SK-N-SH (cell line): ENCODE data around the gene RBBP4. TPM values are rescaled to one million over a fixed set of nuclear protein-coding genes. Genes with fewer than 3 reads are reported as not detected.

Experiments used
- CTCF ChIA-PET: fragments of 300-600, 350-600 bp; formaldehyde crosslinking; extraction: SDS; loops from one replicate; lab custom pipeline; 2021; lab: Yijun Ruan, JAX
- POLR2A ChIA-PET: fragments of 350-600 bp; sonication (Branson Sonifier 250); formaldehyde crosslinking; extraction: SDS; loops from one replicate; lab custom pipeline; 2020; ENCODE audit warnings: antibody characterized with exemption, inconsistent platforms; lab: Yijun Ruan, JAX
- DNase-seq: peaks from one replicate; pipeline ENCODE4 v3.0.0; 2012
- H2AFZ ChIP-seq: fragments of 200-600 bp; sonication (generic); 2 replicates; pipeline ENCODE4 v1.8.1; 2016; ENCODE audit warnings: antibody characterized with exemption, mild to moderate bottlenecking, low read depth
- H3F3A ChIP-seq: fragments of 200-600 bp; sonication (generic); replicated peaks from 2 replicates; pipeline ENCODE3; 2016; ENCODE audit warnings: antibody characterized with exemption, mild to moderate bottlenecking; ENCODE audit not compliant: insufficient read depth
- H3K27ac ChIP-seq, 2 experiments: fragments of 200-500 bp in 1 of 2; fragments of 200-600 bp in 1 of 2; sonication (Bioruptor generic) in 1 of 2; sonication (generic), shearing (Covaris generic) in 1 of 2; 2 replicates each; pipeline versions ENCODE4 v1.5.1 to v1.6.1; 2014 to 2016; ENCODE audit warnings: low read depth in 2 of 2, inconsistent platforms in 1 of 2, low read length in 1 of 2, mild to moderate bottlenecking in 1 of 2, mixed read lengths in 1 of 2
- H3K27me3 ChIP-seq: fragments of 200-600 bp; sonication (generic), shearing (Covaris generic); 2 replicates; pipeline ENCODE4 v1.6.1; 2016; ENCODE audit warnings: mixed run types; ENCODE audit not compliant: insufficient read depth
- H3K36me3 ChIP-seq, 2 experiments: fragments of 200-500 bp in 1 of 2; fragments of 200-600 bp in 1 of 2; sonication (Bioruptor generic) in 1 of 2; sonication (generic) in 1 of 2; replicated peaks in 1 of 2; 2 replicates each; pipeline versions ENCODE3 to v1.5.1; 2014 to 2016; ENCODE audit warnings: low read length in 1 of 2, mild to moderate bottlenecking in 1 of 2; ENCODE audit not compliant: insufficient read depth in 2 of 2, control insufficient read depth in 1 of 2
- H3K4me1 ChIP-seq, 2 experiments: fragments of 200-500 bp in 1 of 2; fragments of 200-600 bp in 1 of 2; sonication (Bioruptor generic) in 1 of 2; sonication (generic), shearing (Covaris generic) in 1 of 2; 2 replicates each; pipeline versions ENCODE4 v1.5.1 to v1.6.1; 2014 to 2016; ENCODE audit warnings: low read depth in 1 of 2, low read length in 1 of 2, mixed run types in 1 of 2; ENCODE audit not compliant: insufficient read depth in 2 of 2, control insufficient read depth in 1 of 2
- H3K4me2 ChIP-seq: fragments of 200-600 bp; sonication (generic), shearing (Covaris generic); 2 replicates; pipeline ENCODE4 v1.6.1; 2017; ENCODE audit warnings: mixed run types
- H3K4me3 ChIP-seq, 2 experiments: fragments of 200-500 bp in 1 of 2; fragments of 200-600 bp in 1 of 2; sonication (Bioruptor generic) in 1 of 2; sonication (generic), shearing (Covaris generic) in 1 of 2; 2 replicates each; pipeline versions ENCODE4 v1.5.1 to v1.8.1; 2014 to 2016; ENCODE audit warnings: low read depth in 2 of 2, inconsistent platforms in 1 of 2, low read length in 1 of 2, mild to moderate bottlenecking in 1 of 2, mixed read lengths in 1 of 2, moderate library complexity in 1 of 2
- H3K79me2 ChIP-seq: fragments of 200-600 bp; sonication (generic); 2 replicates; pipeline ENCODE4 v1.8.1; 2017; ENCODE audit warnings: mild to moderate bottlenecking; ENCODE audit not compliant: insufficient read depth
- H3K9ac ChIP-seq: fragments of 200-600 bp; sonication (generic); 2 replicates; pipeline ENCODE4 v1.6.1; 2017; ENCODE audit warnings: mixed run types
- H3K9me2 ChIP-seq: fragments of 200-600 bp; sonication (generic); 2 replicates; pipeline ENCODE4 v1.6.1; 2017; ENCODE audit warnings: mixed run types
- H3K9me3 ChIP-seq: fragments of 200-600 bp; sonication (generic); 2 replicates; pipeline ENCODE4 v1.6.1; 2017; ENCODE audit warnings: mixed run types, mild to moderate bottlenecking, moderate library complexity
- H4K20me1 ChIP-seq: fragments of 200-600 bp; sonication (generic); 2 replicates; pipeline ENCODE4 v1.6.1; 2017; ENCODE audit warnings: mild to moderate bottlenecking, mixed run types; ENCODE audit not compliant: insufficient read depth
- CTCF ChIP-seq: fragments of 200-600 bp; sonication (generic); IDR thresholded peaks from 2 replicates; pipeline ENCODE4 v1.6.1; 2017; ENCODE audit warnings: antibody characterized with exemption, mild to moderate bottlenecking, moderate library complexity
- ELF1 ChIP-seq: IDR thresholded peaks from 2 replicates; pipeline ENCODE4 v1.4.0; 2012
- EZH2phosphoT487 ChIP-seq: fragments of 200-600 bp; sonication (generic); IDR thresholded peaks from 2 replicates; pipeline ENCODE4 v1.6.1; 2017; ENCODE audit warnings: low read depth, mixed run types, mild to moderate bottlenecking, antibody characterized with exemption, moderate library complexity, borderline replicate concordance
- FOSL2 ChIP-seq: IDR thresholded peaks from 2 replicates; pipeline ENCODE4 v1.4.0; 2012; ENCODE audit warnings: low read depth, mild to moderate bottlenecking, moderate library complexity, borderline replicate concordance
- FOXJ3 ChIP-seq: sonication (generic); formaldehyde crosslinking; IDR thresholded peaks from 2 replicates; pipeline ENCODE4 v1.5.1; 2020; ENCODE audit warnings: mild to moderate bottlenecking, missing genetic modification reagents
- FOXM1 ChIP-seq: IDR thresholded peaks from 2 replicates; pipeline ENCODE4 v1.4.0; 2012; ENCODE audit warnings: low read depth, mild to moderate bottlenecking
- GABPA ChIP-seq: IDR thresholded peaks from 2 replicates; pipeline ENCODE4 v1.4.0; 2012; ENCODE audit warnings: low read depth, mild to moderate bottlenecking
- MEF2A ChIP-seq: IDR thresholded peaks from 2 replicates; pipeline ENCODE4 v1.4.0; 2012; ENCODE audit warnings: low read depth, borderline replicate concordance
- MXI1 ChIP-seq: IDR thresholded peaks from 2 replicates; pipeline ENCODE4 v1.6.1; 2012; ENCODE audit warnings: mild to moderate bottlenecking, low read depth, low read length, improper control_type of control experiment
- NFIC ChIP-seq: IDR thresholded peaks from 2 replicates; pipeline ENCODE4 v1.4.0; 2012; ENCODE audit warnings: borderline replicate concordance
- NRF1 ChIP-seq: IDR thresholded peaks from 2 replicates; pipeline ENCODE4 v1.6.1; 2012; ENCODE audit warnings: low read depth, mild to moderate bottlenecking, low read length
- POLR2AphosphoS5 ChIP-seq: IDR thresholded peaks from 2 replicates; pipeline ENCODE4 v1.6.1; 2012; ENCODE audit warnings: low read depth, low read length
- RAD21 ChIP-seq: IDR thresholded peaks from 2 replicates; pipeline ENCODE4 v1.6.1; 2012; ENCODE audit warnings: mild to moderate bottlenecking, low read length
- RCOR1 ChIP-seq: fragments of 150-350 bp; IDR thresholded peaks from 2 replicates; pipeline ENCODE4 v1.6.1; 2017; ENCODE audit warnings: antibody characterized with exemption, low read length
- REST ChIP-seq: IDR thresholded peaks from 2 replicates; pipeline ENCODE4 v1.6.1; 2012; ENCODE audit warnings: mild to moderate bottlenecking, low read depth, low read length, moderate library complexity
- RFX5 ChIP-seq: IDR thresholded peaks from 2 replicates; pipeline ENCODE4 v1.6.1; 2012; ENCODE audit warnings: mild to moderate bottlenecking, improper control_type of control experiment, low read length
- SMC3 ChIP-seq: IDR thresholded peaks from 2 replicates; pipeline ENCODE4 v1.6.1; 2012; ENCODE audit warnings: low read depth, low read length, improper control_type of control experiment
- TAF1 ChIP-seq: IDR thresholded peaks from 2 replicates; pipeline ENCODE4 v1.6.1; 2012; ENCODE audit warnings: low read depth, mild to moderate bottlenecking, low read length, moderate library complexity, borderline replicate concordance
- TCF12 ChIP-seq: IDR thresholded peaks from 2 replicates; pipeline ENCODE4 v1.4.0; 2012
- TEAD4 ChIP-seq: IDR thresholded peaks from 2 replicates; pipeline ENCODE4 v1.4.0; 2012; ENCODE audit warnings: mild to moderate bottlenecking, borderline replicate concordance; ENCODE audit not compliant: insufficient read depth
- ZBTB33 ChIP-seq: IDR thresholded peaks from 2 replicates; pipeline ENCODE4 v1.4.0; 2012; ENCODE audit warnings: low read depth, borderline replicate concordance
- WGBS: methylation state at CpG from one replicate; pipeline ENCODE4 v1.1.6; 2017; ENCODE audit warnings: low lambda C conversion rate; 5-methylcytosine and 5-hydroxymethylcytosine counted together
- polyA plus RNA-seq, 3 experiments: library from polyadenylated mRNA; depleted of rRNA; stranded (reverse); fragments of >200 nt; gene quantifications; 2 replicates each; pipeline ENCODE4 v1.2.3, GENCODE V29; 2012
- TF ChIP-seq, protein P1 (sequence below): IDR thresholded peaks from 2 replicates; pipeline ENCODE4; 2012

Gene RBBP4
- polyA plus RNA-seq, 1 of the 3 experiments (the other 2 are of a cell fraction), result 108 TPM

DNA sequence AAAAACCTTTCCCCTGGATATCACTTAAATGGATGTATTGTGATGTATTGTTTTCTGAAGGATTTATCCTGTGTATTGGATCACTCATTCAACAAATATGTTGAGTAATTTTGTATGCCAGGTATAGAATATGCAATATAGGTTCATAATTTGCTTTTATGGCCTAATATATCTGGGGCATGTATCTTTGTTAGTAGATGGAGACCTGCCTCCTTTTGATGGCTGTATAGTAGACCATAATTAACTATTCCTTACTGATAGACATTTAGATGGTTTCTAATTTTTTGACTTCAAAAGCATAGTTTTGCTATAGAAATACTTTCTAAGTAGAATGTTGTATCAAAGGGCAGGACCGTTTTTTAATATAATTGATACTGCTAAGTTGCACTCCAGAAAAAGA lies 8.6 kb downstream of the RBBP4 start:
- Histone ChIP-seq H3K4me2 (no peak overlapping the region), H3K36me3 (peaks cover 50 to 85% of the 10 kb centered on the region in 2 experiments), H3K79me2 (peaks cover 89% of the 10 kb centered on the region), H3F3A (peaks cover 10% of the 10 kb centered on the region), H3K27me3 (no peaks in the 10 kb centered on the region), H3K4me3 (no peak overlapping the region), H3K9me2 (no peaks in the 10 kb centered on the region), H3K9ac (no peak overlapping the region), H3K9me3 (no peaks in the 10 kb centered on the region), H3K27ac (no peak overlapping the region), H4K20me1 (0 out of 2 replicates have a peak, but pooled peaks cover 10% of the 10 kb centered on the region), H3K4me1 (no peaks in the 10 kb centered on the region; a peak in 2 of 4 replicates), H2AFZ (no peak overlapping the region)
- ChIA-PET POLR2A (no interaction called here), CTCF (interaction anchor here (0.8 to 1.3 kb wide), 2 partner anchors 52 to 212 kb away, joined by 3 read pairs; no protein-coding TSS in a partner anchor)
- 96% methylated on average over 1 of the region's 1 CpG for WGBS
- no peak for DNase-seq
- no peak for TF ChIP-seq RFX5
- TF ChIP-seq SMC3, result no peak
- TF ChIP-seq TAF1, result no peak
- no peak for TF ChIP-seq REST
- no peak for TF ChIP-seq MXI1

GRCh38 chr1:32665915-32666314 lies 14.9 kb downstream of the RBBP4 start:
- Histone ChIP-seq H3K9ac (no peak overlapping the region), H2AFZ (no peak overlapping the region), H3K27ac (no peak overlapping the region), H3K9me3 (no peaks in the 10 kb centered on the region), H3K4me2 (no peak overlapping the region), H3K9me2 (no peaks in the 10 kb centered on the region), H3K27me3 (no peaks in the 10 kb centered on the region), H3K4me3 (no peak overlapping the region), H3K4me1 (no peaks in the 10 kb centered on the region), H3K36me3 (peaks cover 68 to 86% of the 10 kb centered on the region in 2 experiments), H4K20me1 (no peaks in the 10 kb centered on the region), H3F3A (peaks cover 9% of the 10 kb centered on the region), H3K79me2 (peaks cover 68% of the 10 kb centered on the region)
- DNase-seq, result no peak
- 63% methylated on average over 1 of the region's 1 CpG for WGBS
- ChIA-PET CTCF (interaction anchor here (0.6 kb wide), 1 partner anchor 46 kb away, joined by 3 read pairs; no protein-coding TSS in a partner anchor), POLR2A (interaction anchor here (1.2 kb wide), 1 partner anchor 15 kb away, joined by 4 read pairs; the partner anchor contains the start of gene ZBTB8OS)
- no peak for TF ChIP-seq ELF1
- TF ChIP-seq GABPA, result no peak
- TF ChIP-seq NFIC, result no peak
- TF ChIP-seq, protein P1, sequence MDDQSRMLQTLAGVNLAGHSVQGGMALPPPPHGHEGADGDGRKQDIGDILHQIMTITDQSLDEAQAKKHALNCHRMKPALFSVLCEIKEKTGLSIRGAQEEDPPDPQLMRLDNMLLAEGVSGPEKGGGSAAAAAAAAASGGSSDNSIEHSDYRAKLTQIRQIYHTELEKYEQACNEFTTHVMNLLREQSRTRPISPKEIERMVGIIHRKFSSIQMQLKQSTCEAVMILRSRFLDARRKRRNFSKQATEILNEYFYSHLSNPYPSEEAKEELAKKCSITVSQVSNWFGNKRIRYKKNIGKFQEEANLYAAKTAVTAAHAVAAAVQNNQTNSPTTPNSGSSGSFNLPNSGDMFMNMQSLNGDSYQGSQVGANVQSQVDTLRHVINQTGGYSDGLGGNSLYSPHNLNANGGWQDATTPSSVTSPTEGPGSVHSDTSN, result no peak
- no peak for TF ChIP-seq FOXM1
- TF ChIP-seq POLR2AphosphoS5, result no peak
- no peak for TF ChIP-seq NRF1
- no peak for TF ChIP-seq EZH2phosphoT487
- TF ChIP-seq FOXJ3 (CRISPR knock-in tag), result no peak
- no peak for TF ChIP-seq FOSL2
- TF ChIP-seq TCF12, result no peak
- TF ChIP-seq ZBTB33, result no peak
- TF ChIP-seq RCOR1, result no peak
- no peak for TF ChIP-seq CTCF
- TF ChIP-seq RAD21, result no peak
- TF ChIP-seq MEF2A, result no peak
- no peak for TF ChIP-seq TEAD4
